HK-2 (cell line): ENCODE measurements around the gene TLE3.

Experiments
- DNase-seq: peaks from one replicate; pipeline ENCODE4 v3.0.0-alpha.2; 2018; ENCODE audit not compliant: unreplicated experiment

The TLE3 gene

GRCh38 chr15:70084461-70084860 is 13.3 kb downstream of the TLE3 start:
- no peak for DNase-seq

- DNase-seq, result no peak
Observed at GRCh38 chr15:70083946-70084345, 13.8 kb downstream of the TLE3 start.

- DNase-seq, result no peak
Observed at GRCh38 chr15:70083418-70083817, 14.3 kb downstream of the TLE3 start.

- DNase-seq, result no peak
Observed at GRCh38 chr15:70082281-70082900, 15.3 kb downstream of the TLE3 start.

GRCh38 chr15:70081612-70082011 is 16.1 kb downstream of the TLE3 start:
- no peak for DNase-seq

- no peak for DNase-seq
Observed at GRCh38 chr15:70080347-70080746, 17.4 kb downstream of the TLE3 start.

- no peak for DNase-seq
Observed at GRCh38 chr15:70079888-70080287, 17.8 kb downstream of the TLE3 start.

- DNase-seq, result no peak
Observed at GRCh38 chr15:70078578-70079417, 18.9 kb downstream of the TLE3 start.

GRCh38 chr15:70077188-70078147 is 20.2 kb downstream of the TLE3 start:
- no peak for DNase-seq

- no peak for DNase-seq
Observed at GRCh38 chr15:70074380-70074779, 23.3 kb downstream of the TLE3 start.

- no peak for DNase-seq
Observed at GRCh38 chr15:70072479-70072878, 25.2 kb downstream of the TLE3 start.

GRCh38 chr15:70071799-70072198 is 25.9 kb downstream of the TLE3 start:
- DNase-seq, result no peak

GRCh38 chr15:70069716-70070115 is 28.0 kb downstream of the TLE3 start:
- no peak for DNase-seq

GRCh38 chr15:70068783-70069565 is 28.7 kb downstream of the TLE3 start:
- DNase-seq, result no peak

GRCh38 chr15:70067681-70068080 is 30.0 kb downstream of the TLE3 start:
- DNase-seq, result no peak

- DNase-seq, result no peak
Observed at GRCh38 chr15:70067011-70067410, 30.7 kb downstream of the TLE3 start.

- no peak for DNase-seq
Observed at GRCh38 chr15:70066447-70066846, 31.3 kb downstream of the TLE3 start.

GRCh38 chr15:70066004-70066403 is 31.7 kb downstream of the TLE3 start:
- no peak for DNase-seq

GRCh38 chr15:70065006-70065722 is 32.6 kb downstream of the TLE3 start:
- no peak for DNase-seq

- no peak for DNase-seq
Observed at GRCh38 chr15:70064441-70064840, 33.3 kb downstream of the TLE3 start.

- no peak for DNase-seq
Observed at GRCh38 chr15:70063980-70064379, 33.7 kb downstream of the TLE3 start.
